ENCODE results near the gene CTNNAL1.
"Not testable (repeated sequence)": the region's sequence is repeated elsewhere in the genome, so short reads cannot be mapped to it uniquely, and the experiment has no call there.

The CTNNAL1 gene

GRCh38 chr9:108997112-108997511, 16.2 kb downstream of the CTNNAL1 start:
- no peak for DNase-seq

DNA sequence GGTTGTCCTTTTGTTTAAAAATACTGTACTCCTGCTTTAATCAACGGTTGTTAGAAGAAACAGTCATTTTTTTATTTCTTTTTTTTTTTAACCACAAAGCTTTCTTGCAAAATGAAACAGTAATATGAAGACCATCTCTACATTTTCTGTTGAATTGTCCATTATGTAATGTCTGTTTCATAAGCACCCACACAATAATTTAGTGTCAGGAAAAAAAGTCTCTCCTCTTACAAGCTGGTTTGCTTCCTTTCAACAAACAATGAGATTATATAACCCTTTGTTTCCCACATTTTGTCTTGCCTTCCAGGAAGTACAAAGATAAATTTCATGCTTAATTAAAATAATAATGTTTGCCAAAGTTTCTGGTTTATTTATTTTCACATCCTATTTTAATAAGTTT, 16.7 kb downstream of the CTNNAL1 start:
- no peak for DNase-seq

- no peak for DNase-seq
Measured at GRCh38 chr9:108994695-108995094, 18.6 kb downstream of the CTNNAL1 start.

- DNase-seq, result no peak
Measured at GRCh38 chr9:108991479-108991878, 21.8 kb downstream of the CTNNAL1 start.

GRCh38 chr9:108983885-108984284, 29.4 kb downstream of the CTNNAL1 start:
- no peak for DNase-seq

DNA sequence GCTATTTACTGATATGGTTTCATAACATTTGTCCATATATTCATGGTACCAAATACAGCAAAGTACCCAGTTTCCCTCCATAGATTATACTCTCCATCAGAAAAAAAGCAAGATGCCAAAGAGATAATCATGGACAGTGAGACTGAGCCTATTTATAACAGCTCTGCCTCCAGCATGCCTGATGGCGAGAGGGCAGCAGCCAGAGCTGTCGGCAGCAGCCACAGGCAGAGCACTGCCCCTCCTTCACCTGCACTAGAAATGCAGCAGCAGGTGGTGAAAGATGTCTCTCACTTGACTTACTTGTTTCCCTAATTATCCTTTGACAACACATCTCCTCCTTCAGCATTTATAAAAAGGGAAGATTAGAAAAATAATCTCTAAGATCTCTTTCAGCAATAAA, 32.4 kb downstream of the CTNNAL1 start:
- DNase-seq, result no peak

- DNase-seq, result no peak
Measured at GRCh38 chr9:108978205-108978604, 35.1 kb downstream of the CTNNAL1 start.

DNA sequence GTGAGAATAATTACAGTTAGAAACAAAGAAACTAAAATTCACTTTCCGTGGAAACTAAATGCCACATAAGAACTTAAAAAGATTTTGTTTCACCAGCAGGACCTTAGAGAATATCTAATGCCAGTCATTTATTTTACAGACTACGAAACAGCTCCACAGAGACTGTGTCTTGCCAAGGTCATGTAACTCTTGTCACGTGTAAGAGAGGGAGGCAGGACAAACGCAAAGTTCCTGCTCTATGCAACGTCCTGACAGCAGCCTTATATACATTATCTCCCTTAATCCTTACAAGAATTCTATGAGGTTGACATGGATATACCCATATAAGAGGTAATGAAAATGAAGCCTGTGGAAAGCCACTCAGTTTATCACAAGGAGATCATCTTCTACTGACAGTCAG, 39.4 kb downstream of the CTNNAL1 start:
- DNase-seq, result no peak

GRCh38 chr9:108972626-108973209, 40.6 kb downstream of the CTNNAL1 start:
- DNase-seq, result no peak

DNA sequence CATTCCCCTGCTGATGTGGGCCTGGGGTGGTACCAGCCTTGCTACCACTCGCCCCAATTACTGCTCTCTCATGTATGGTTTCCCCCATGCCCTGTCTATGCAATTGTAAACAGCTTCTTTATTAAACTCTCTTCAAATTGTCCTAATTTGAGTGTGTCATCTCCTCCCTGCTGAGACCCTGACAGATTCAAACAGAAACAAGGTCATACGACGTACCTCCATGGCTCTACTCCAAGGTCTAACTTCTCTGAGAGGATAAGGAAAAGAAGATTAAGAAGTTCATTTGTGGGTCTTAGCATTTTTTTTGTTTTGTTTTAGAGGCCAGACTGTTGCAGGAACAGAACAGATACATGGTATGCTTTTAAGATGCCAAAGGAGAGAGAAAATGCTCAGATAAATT, 41.1 kb downstream of the CTNNAL1 start:
- no peak for DNase-seq

GRCh38 chr9:108971392-108971791, 41.9 kb downstream of the CTNNAL1 start:
- DNase-seq, result not testable (repeated sequence)

DNA sequence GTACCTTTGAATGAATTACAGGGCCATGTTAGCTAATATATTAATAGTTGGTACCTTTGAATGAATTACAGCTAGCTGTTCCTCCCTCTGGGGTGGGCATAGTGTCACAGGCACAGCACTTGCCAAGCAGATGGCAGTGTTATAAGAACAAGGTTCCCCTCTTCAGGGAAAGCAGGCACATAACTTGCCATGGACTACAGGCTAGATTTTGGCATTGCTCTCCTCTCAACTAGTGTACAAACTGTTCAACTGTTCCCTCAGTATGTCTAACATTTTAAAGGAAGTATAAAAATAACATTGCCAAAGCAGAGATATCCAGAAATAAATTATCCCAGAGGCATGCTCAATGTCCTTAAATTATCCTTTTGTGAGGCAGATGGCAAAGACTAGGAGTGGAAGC, 45.4 kb downstream of the CTNNAL1 start:
- no peak for DNase-seq

DNA sequence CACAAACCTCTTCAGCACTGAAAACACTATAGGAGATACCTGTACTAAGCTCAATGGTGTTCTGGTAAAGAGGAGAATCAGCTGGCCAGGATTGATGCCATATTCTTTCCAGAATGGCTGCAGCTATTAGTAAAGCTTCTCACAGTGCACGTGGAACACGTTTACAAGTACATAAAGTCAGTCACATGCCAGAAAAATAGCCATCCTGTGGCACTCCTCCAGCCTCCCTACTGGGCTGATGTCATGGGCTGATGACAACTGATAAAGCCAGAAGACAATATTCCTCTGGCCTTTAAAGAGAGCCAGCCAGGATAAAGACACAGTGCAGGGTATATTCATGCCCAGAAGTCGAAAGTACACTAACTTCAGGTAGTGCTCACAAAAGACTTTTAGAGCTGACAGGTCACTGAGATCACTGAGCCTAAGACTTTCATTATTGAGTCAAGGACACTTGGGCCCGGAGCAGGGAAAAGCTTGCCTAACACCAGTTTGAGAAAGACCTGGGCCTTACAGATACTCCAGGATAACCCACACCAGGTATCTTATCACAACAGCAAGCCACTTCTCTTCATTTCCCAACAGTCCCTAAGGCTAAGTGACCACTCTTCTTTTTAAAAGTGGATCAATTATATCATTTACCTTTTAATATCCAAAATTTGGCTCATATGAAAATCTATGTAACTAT, 49.7 kb downstream of the CTNNAL1 start:
- DNase-seq, result no peak

DNA sequence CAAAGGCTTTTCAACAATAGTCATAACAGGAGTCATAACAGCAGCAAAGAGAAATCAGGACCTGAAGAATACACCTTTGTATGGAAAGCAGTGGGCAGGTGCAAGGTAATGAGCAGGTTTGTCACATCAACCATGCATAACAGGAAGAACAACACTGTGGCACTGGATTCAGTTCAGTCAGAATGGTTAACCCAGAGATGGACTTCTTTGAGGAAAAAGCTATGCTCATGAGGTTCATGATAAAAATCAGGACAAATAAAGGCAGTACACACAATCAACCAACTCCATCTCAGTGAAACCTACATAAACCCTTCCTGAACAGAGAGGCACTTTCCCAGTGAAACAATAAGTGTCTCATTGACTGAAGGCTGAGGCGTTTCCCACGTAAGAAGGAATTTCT, 52.1 kb downstream of the CTNNAL1 start:
- DNase-seq, result no peak

GRCh38 chr9:108960331-108960730, 53.0 kb downstream of the CTNNAL1 start:
- DNase-seq, result no peak

DNA sequence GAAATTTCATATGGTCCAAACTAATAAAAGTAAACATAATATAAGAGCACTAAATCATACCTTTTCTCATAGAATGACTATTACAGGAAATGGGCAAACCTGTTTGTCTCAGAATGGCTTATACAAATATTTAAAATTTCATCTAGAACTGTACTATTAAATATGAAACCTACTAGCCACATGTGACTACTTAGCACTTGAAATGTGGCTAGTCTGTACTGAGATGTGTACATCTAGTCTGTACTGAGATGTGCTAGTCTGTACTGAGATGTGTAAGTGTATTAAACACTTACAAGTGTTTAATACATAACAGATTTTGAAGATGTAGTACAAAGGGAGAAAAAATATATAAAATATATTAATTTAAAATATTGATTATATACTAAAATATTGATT, 56.7 kb downstream of the CTNNAL1 start:
- DNase-seq, result no peak

GRCh38 chr9:108956022-108956630, 57.2 kb downstream of the CTNNAL1 start:
- no peak for DNase-seq

GRCh38 chr9:108953983-108954574, 59.2 kb downstream of the CTNNAL1 start:
- DNase-seq, result peak in 1 of 56 donors; percentile 6

DNA sequence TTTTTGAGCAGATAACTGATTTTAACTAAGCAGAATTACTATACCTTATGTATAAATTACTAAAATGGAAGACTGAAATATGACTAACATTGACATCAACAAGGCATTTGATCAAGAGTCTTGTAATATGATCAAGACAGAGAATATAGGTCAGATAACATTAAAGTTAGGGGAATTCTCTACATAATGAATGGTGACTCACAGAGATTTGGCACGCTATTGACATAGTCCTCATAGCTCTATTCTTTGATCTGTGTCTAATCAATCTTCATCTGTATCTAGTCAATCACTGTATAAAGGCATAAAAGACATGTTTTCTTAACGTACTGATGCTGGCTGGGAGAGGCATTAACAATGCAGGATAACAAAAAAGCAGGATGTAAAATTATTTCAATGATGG, 61.7 kb downstream of the CTNNAL1 start:
- no peak for DNase-seq

- DNase-seq, result no peak
Measured at GRCh38 chr9:108950168-108950567, 63.1 kb downstream of the CTNNAL1 start.

GRCh38 chr9:108939975-108940374, 73.3 kb downstream of the CTNNAL1 start:
- DNase-seq, result no peak

DNA sequence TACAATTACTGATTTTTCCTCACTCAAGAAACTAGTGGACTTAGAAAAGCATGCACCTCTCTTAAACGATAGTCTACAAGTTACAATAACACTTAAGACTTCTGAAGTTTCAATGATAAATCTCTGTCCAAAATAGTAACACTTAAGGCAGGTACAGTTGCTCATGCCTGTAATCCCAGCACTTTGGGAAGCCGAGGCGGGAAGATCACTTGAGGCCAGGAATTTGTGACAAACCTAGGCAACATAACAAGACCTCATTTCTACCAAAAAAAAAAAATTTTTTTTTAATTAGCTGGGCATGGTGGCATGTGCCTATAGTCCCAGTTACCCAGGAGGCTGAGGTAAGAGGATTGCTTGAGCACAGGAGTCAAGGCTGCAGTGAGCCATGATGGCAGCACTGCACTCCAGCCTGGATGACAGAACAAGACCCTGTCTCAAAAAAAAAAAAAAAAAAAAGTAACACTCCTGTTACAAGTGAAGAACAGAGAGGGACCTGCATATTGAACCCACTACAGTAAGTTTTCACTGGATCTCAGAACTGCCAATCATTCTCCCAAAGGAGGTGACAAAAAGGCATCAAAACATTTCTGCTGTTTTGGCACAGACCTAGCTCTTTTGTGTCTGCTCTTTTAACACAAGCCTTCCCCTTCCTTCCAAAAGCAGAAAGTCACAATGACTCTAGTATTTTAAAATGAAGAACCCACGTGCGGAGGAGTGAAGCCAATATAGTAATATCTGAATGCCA, 75.6 kb downstream of the CTNNAL1 start:
- DNase-seq, result no peak
